ENCODE data around the gene RALGAPB. TPM values are rescaled to one million over a fixed set of nuclear protein-coding genes. Genes with fewer than 3 reads are reported as not detected.

The RALGAPB gene
- total RNA-seq, 4 donors from 2014 or later, result 22.7 to 67.0 (median 56.7) TPM

- H3K9me3 ChIP-seq, result no peaks in the 10 kb centered on the region
- intact Hi-C loops (cut with DNase I; ENCODE audit: low total_unique reads) (no loop called here), in situ Hi-C loops (cut with MboI; ENCODE audit: low pct_ligation_motif_present in 1 of 4, low pct_unique_long_range_greater_than_20kb in 1 of 4, low sequenced_read_pairs in 3 of 4) (no loop called here)
- TF ChIP-seq POLR2A (IDR thresholded peaks at IDR 0.05) (no peak), POLR2AphosphoS5 (IDR thresholded peaks at IDR 0.05) (no peak), CTCF (IDR thresholded peaks at IDR 0.05) (no peak), EP300 (IDR thresholded peaks at IDR 0.05; ENCODE audit: low read depth) (no peak)
- H3K27ac ChIP-seq, result no peak overlapping the region
- 71 to 75% methylated on average over 5 of the region's 5 CpGs for WGBS, 2 donors (ENCODE audit: low coverage in 1 of 2)
- H3K4me3 ChIP-seq, result no peak overlapping the region
- DNase-seq, result no peak
- no peaks in the 10 kb centered on the region for H3K36me3 ChIP-seq
- peaks cover 18% of the 10 kb centered on the region for H3K27me3 ChIP-seq
- no peaks in the 10 kb centered on the region for H3K4me1 ChIP-seq
Observed at GRCh38 chr20:38610521-38610920, 137.9 kb downstream of the RALGAPB start.

GRCh38 chr20:38612751-38613515, 140.3 kb downstream of the RALGAPB start:
- Histone ChIP-seq H3K27me3 (peaks cover 14% of the 10 kb centered on the region), H3K27ac (no peak overlapping the region), H3K4me3 (no peak overlapping the region), H3K4me1 (no peaks in the 10 kb centered on the region), H3K36me3 (no peaks in the 10 kb centered on the region), H3K9me3 (no peaks in the 10 kb centered on the region)
- 49 to 57% methylated on average over 4 to 5 of the region's 5 CpGs for WGBS, 2 donors (ENCODE audit: low coverage in 1 of 2)
- in situ Hi-C loops (cut with MboI; ENCODE audit: low pct_ligation_motif_present in 1 of 4, low pct_unique_long_range_greater_than_20kb in 1 of 4, low sequenced_read_pairs in 3 of 4), result no loop called here
- intact Hi-C loops (cut with DNase I; ENCODE audit: low total_unique reads), result no loop called here
- TF ChIP-seq POLR2AphosphoS5 (IDR thresholded peaks at IDR 0.05) (no peak), EP300 (IDR thresholded peaks at IDR 0.05; ENCODE audit: low read depth) (no peak), CTCF (IDR thresholded peaks at IDR 0.05) (no peak), POLR2A (IDR thresholded peaks at IDR 0.05) (no peak)
- DNase-seq, result no peak

GRCh38 chr20:38615283-38615682, 142.6 kb downstream of the RALGAPB start:
- in situ Hi-C loops (cut with MboI; ENCODE audit: low pct_ligation_motif_present in 1 of 4, low pct_unique_long_range_greater_than_20kb in 1 of 4, low sequenced_read_pairs in 3 of 4), result no loop called here
- Histone ChIP-seq H3K9me3 (no peaks in the 10 kb centered on the region), H3K27me3 (peaks cover 14% of the 10 kb centered on the region), H3K4me1 (no peaks in the 10 kb centered on the region), H3K27ac (no peak overlapping the region), H3K4me3 (no peak overlapping the region), H3K36me3 (no peaks in the 10 kb centered on the region)
- DNase-seq, result no peak
- WGBS, 2 donors (ENCODE audit: low coverage in 1 of 2), result 82 to 83% methylated on average over 3 to 15 of the region's 15 CpGs
- intact Hi-C loops (cut with DNase I; ENCODE audit: low total_unique reads), result no loop called here
- TF ChIP-seq EP300 (IDR thresholded peaks at IDR 0.05; ENCODE audit: low read depth) (no peak), POLR2A (IDR thresholded peaks at IDR 0.05) (no peak), CTCF (IDR thresholded peaks at IDR 0.05) (no peak), POLR2AphosphoS5 (IDR thresholded peaks at IDR 0.05) (no peak)

GRCh38 chr20:38616457-38616856, 143.8 kb downstream of the RALGAPB start:
- WGBS, 2 donors (ENCODE audit: low coverage in 1 of 2), result 39 to 95% methylated on average over 3 to 4 of the region's 4 CpGs
- TF ChIP-seq POLR2AphosphoS5 (IDR thresholded peaks at IDR 0.05), result no peak
- no peak for TF ChIP-seq POLR2A (IDR thresholded peaks at IDR 0.05)
- no peak for TF ChIP-seq EP300 (IDR thresholded peaks at IDR 0.05; ENCODE audit: low read depth)
- no peak for TF ChIP-seq CTCF (IDR thresholded peaks at IDR 0.05)

More at GRCh38 chr20:38616457-38616856, 143.8 kb downstream of the RALGAPB start:
- no peak for DNase-seq
- H3K27ac ChIP-seq, result no peak overlapping the region
- H3K4me1 ChIP-seq, result no peaks in the 10 kb centered on the region
- H3K9me3 ChIP-seq, result no peaks in the 10 kb centered on the region
- intact Hi-C loops (cut with DNase I; ENCODE audit: low total_unique reads) (no loop called here), in situ Hi-C loops (cut with MboI; ENCODE audit: low pct_ligation_motif_present in 1 of 4, low pct_unique_long_range_greater_than_20kb in 1 of 4, low sequenced_read_pairs in 3 of 4) (no loop called here)
- H3K4me3 ChIP-seq, result no peak overlapping the region
- H3K36me3 ChIP-seq, result no peaks in the 10 kb centered on the region
- peaks cover 14% of the 10 kb centered on the region for H3K27me3 ChIP-seq
